Stomach smooth muscle (tissue), 2 donors: ENCODE results near the gene CMTM8.

Experiments used
- H3K27ac ChIP-seq: one replicate; pipeline ENCODE4 v1.7.0; 2013; ENCODE audit warnings: mild to moderate bottlenecking, low read length, inconsistent platforms
- H3K27me3 ChIP-seq, 2 donors: one replicate each; pipeline ENCODE4 v1.7.0; 2013; ENCODE audit warnings: low read length in 2 of 2; ENCODE audit not compliant: insufficient read depth in 2 of 2, control insufficient read depth in 1 of 2
- H3K36me3 ChIP-seq, 2 donors: one replicate each; pipeline ENCODE4 v1.7.0; 2013; ENCODE audit warnings: low read length in 2 of 2; ENCODE audit not compliant: control insufficient read depth in 2 of 2, insufficient read depth in 2 of 2
- H3K4me1 ChIP-seq: one replicate; pipeline ENCODE4 v1.7.0; 2013; ENCODE audit warnings: low read length; ENCODE audit not compliant: control insufficient read depth, insufficient read depth
- H3K4me3 ChIP-seq, 2 donors: one replicate each; pipeline ENCODE4 v1.7.0; 2013; ENCODE audit warnings: low read length in 2 of 2
- H3K9ac ChIP-seq, 2 donors: one replicate each; pipeline ENCODE4 v1.7.0; 2013; ENCODE audit warnings: low read length in 2 of 2, mild to moderate bottlenecking in 1 of 2
- H3K9me3 ChIP-seq, 2 donors: one replicate each; pipeline ENCODE4 v1.7.0; 2013; ENCODE audit warnings: low read length in 2 of 2; ENCODE audit not compliant: control insufficient read depth in 2 of 2
- donor health status: healthy.
- donor health status: Pancreatic carcinoma.

The CMTM8 gene

DNA sequence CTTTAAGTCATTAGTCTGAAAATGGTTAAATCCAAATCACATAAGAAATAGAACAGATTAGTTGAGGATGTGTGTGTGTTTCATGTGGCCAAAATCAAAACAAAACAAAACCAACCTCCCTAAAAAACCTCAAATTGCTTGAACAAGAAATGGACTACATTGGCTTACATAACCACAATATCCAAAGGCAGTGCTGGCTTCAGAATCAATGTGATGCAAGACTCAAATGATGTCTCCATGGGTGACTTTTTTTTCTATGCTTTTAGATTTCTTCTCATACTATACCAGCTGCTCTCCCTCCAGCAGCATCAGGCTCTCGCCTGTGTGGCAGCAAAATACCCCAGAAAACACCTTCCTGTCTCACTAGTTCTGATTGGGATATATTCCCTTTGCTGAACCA, 36.0 kb upstream of the CMTM8 start:
- no peaks in the 10 kb centered on the region for H3K9me3 ChIP-seq
- H3K4me1 ChIP-seq, result peaks cover 3% of the 10 kb centered on the region
- H3K9ac ChIP-seq, result no peak overlapping the region
- H3K4me3 ChIP-seq, result no peak overlapping the region
- H3K27ac ChIP-seq, result no peak overlapping the region
- H3K36me3 ChIP-seq, result no peaks in the 10 kb centered on the region
- H3K27me3 ChIP-seq, result no peaks in the 10 kb centered on the region

DNA sequence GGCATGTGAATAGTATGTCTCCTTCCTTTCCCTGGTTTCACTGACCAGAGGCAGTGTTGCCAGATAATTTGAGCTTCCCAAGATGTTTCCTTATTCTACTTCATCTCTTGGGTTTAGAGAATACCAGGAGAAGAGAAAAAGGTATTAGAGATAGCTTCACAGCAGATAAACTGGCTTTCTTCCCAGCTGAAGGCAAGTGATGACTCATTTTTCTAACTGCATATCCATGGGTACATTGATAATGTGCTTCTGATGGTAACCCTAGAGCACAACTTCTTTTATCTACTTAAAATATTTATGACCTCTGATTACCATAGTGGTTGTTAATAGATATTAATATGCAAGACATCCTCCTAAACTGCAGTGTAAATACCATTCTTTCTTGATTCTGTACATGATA, 34.6 kb upstream of the CMTM8 start:
- peaks cover 3% of the 10 kb centered on the region for H3K4me1 ChIP-seq
- no peak overlapping the region for H3K4me3 ChIP-seq
- no peaks in the 10 kb centered on the region for H3K36me3 ChIP-seq
- H3K9me3 ChIP-seq, result no peaks in the 10 kb centered on the region
- H3K27me3 ChIP-seq, result no peaks in the 10 kb centered on the region
- no peak overlapping the region for H3K27ac ChIP-seq
- no peak overlapping the region for H3K9ac ChIP-seq

DNA sequence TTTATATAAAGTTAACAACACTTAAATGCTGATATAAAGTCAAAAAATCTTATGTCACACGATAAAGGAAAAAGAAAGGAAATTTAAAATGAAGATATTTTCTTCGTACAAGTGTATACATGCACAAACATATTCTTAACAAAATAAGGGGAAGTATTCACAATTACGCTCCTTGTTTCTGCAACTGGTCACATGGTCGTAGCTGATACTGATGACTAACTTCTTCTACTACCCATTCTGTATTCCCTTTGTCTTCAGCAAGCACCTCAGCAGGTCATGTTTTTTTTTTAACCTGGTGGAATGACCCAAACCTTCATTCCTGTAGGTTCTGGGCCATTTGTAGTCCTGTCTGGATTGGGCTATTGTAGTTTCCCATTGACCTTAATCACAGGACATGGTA, 30.0 kb upstream of the CMTM8 start:
- Histone ChIP-seq H3K9ac (no peak overlapping the region), H3K9me3 (no peaks in the 10 kb centered on the region), H3K27ac (no peak overlapping the region), H3K4me3 (no peak overlapping the region), H3K27me3 (no peaks in the 10 kb centered on the region), H3K4me1 (no peaks in the 10 kb centered on the region), H3K36me3 (no peaks in the 10 kb centered on the region)

DNA sequence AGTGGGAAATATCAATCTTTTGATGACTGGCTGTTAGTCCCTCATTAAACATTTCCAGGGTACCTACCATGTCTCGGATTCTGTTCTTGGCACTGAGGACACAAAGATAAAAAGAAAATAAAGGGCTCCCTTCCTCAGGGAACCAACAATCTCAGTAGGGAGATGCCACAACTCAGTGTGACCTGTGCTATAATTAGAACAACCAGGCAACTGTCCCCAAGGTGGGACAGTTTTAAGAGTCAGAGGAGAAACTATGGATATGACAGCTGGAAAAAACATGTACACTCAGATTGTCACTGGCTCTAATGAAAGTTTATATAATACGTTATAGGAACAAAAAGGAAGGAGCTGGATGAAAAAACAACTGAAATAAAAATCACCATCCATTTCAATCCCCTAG, 23.3 kb upstream of the CMTM8 start:
- Histone ChIP-seq H3K9me3 (peaks cover 0 to 6% of the 10 kb centered on the region in 2 donors), H3K4me1 (no peaks in the 10 kb centered on the region), H3K9ac (no peak overlapping the region), H3K27ac (no peak overlapping the region), H3K36me3 (no peaks in the 10 kb centered on the region), H3K4me3 (no peak overlapping the region), H3K27me3 (no peaks in the 10 kb centered on the region)

DNA sequence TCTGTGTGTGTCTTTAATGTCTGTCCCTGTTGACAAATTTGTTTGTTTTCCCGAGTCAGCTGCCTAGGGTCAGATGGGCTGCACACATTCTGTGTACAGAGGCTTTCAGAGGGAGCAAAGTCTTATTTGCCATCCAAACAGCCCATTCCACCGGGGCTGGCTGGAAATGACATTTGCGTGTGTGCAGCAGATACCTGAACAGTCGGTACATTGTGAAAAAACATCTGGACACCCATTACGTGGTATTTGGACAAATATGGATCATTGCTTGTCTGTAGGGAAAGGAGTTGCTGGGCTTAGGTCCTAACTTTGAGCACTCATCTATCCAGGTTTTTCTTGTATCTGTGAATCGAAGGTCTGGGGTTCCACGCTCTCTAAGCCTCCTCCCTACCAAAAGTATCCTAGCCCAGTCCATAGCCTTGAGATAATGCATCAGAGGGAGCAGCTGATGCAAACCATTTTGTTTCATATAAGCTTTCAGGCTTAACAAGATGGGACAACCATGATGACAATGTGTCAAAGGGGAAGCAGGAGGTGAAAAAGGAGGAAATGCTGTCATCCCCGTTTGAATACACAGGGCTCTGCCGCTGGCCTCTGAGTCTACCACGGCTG, 22.2 kb upstream of the CMTM8 start:
- Histone ChIP-seq H3K9ac (no peak overlapping the region), H3K4me3 (no peak overlapping the region), H3K36me3 (no peaks in the 10 kb centered on the region), H3K4me1 (no peaks in the 10 kb centered on the region), H3K9me3 (peaks cover 0 to 6% of the 10 kb centered on the region in 2 donors), H3K27me3 (no peaks in the 10 kb centered on the region), H3K27ac (no peak overlapping the region)

DNA sequence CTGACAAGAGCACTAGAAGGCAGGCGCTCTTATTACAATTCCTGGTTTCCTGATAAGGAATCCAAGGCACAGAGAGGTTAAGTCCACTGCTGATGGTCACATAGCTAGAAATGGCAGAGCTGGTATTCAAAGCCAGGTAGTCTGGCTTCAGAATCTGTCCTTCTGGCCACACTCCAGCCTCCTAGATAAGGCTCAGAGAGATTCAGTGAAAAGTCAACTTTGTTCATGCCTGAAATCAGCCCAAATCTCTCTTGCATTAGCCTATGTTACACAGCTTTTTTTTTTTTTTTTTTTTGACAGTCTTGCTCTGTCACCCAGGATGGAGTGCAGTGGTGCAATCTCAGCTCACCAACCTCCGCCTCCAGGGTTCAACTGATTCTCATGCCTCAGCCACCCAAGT, 21.1 kb upstream of the CMTM8 start:
- no peak overlapping the region for H3K9ac ChIP-seq
- H3K4me1 ChIP-seq, result no peaks in the 10 kb centered on the region
- no peaks in the 10 kb centered on the region for H3K27me3 ChIP-seq
- no peak overlapping the region for H3K27ac ChIP-seq
- no peaks in the 10 kb centered on the region for H3K36me3 ChIP-seq
- H3K9me3 ChIP-seq, result peaks cover 0 to 6% of the 10 kb centered on the region in 2 donors
- H3K4me3 ChIP-seq, result no peak overlapping the region

DNA sequence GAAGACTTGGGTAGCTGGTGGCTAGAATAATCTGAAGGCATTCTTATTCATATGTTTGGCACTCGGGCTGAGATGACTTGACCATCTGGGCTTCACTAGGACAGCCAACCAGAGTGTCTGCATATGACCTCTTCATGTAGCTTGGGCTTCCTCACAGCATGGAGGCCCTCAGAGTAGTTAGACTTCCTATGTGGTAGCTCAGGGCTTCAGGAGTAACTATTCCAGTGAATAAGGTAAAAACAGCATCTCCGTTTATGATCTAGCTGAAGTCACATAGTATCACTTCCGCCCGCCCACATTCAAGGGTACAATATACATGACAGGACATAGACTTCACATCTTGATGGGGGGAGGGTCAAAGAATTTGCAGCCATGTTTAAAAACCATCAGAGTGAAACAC, 18.9 kb upstream of the CMTM8 start:
- Histone ChIP-seq H3K36me3 (no peaks in the 10 kb centered on the region), H3K27ac (no peak overlapping the region), H3K4me3 (no peak overlapping the region), H3K4me1 (no peaks in the 10 kb centered on the region), H3K9ac (no peak overlapping the region), H3K9me3 (peaks cover 0 to 6% of the 10 kb centered on the region in 2 donors), H3K27me3 (no peaks in the 10 kb centered on the region)

DNA sequence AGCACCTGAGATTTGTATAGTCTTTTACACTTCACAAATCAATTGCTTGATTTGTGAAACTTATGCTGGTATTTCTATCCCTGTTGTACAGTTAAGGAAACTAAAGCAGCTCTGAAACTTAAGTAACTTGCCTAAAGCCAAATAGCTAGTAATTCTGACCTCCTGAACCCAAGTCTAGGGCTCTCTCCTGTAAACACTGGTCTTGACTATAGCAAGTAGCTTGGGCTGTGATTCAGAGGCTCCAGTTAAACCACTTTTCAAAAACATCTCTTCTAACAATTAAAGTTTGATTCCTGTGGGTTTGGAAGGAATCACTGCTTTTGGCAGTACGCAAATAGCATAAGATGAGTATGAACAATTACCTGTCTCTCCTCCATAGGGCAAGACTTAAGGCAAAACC, 18.5 kb upstream of the CMTM8 start:
- Histone ChIP-seq H3K27me3 (no peaks in the 10 kb centered on the region), H3K9ac (no peak overlapping the region), H3K9me3 (peaks cover 0 to 6% of the 10 kb centered on the region in 2 donors), H3K36me3 (no peaks in the 10 kb centered on the region), H3K4me3 (no peak overlapping the region), H3K27ac (no peak overlapping the region), H3K4me1 (no peaks in the 10 kb centered on the region)

DNA sequence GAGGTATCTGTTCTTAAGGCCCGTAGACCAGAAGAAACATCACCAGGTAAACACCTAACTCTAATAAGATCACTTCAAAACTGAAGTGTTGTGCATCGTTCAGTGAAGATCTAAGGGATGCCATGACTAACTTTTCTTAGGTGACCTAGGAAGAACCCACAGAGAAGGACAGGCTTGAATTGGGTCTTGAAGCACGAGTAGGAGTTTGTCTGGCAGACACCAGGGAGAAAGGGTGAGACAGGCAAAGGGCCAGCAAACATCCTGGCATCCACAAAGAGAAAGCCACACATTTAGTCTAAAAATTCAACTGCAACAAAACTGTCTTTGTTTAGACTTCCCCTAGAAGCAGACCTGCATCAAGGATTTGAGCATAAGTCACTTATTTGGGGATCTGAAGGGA, 15.5 kb upstream of the CMTM8 start:
- peaks cover 0 to 6% of the 10 kb centered on the region in 2 donors for H3K9me3 ChIP-seq
- no peak overlapping the region for H3K9ac ChIP-seq
- H3K36me3 ChIP-seq, result no peaks in the 10 kb centered on the region
- H3K4me3 ChIP-seq, result no peak overlapping the region
- no peaks in the 10 kb centered on the region for H3K4me1 ChIP-seq
- H3K27me3 ChIP-seq, result no peaks in the 10 kb centered on the region
- no peak overlapping the region for H3K27ac ChIP-seq

DNA sequence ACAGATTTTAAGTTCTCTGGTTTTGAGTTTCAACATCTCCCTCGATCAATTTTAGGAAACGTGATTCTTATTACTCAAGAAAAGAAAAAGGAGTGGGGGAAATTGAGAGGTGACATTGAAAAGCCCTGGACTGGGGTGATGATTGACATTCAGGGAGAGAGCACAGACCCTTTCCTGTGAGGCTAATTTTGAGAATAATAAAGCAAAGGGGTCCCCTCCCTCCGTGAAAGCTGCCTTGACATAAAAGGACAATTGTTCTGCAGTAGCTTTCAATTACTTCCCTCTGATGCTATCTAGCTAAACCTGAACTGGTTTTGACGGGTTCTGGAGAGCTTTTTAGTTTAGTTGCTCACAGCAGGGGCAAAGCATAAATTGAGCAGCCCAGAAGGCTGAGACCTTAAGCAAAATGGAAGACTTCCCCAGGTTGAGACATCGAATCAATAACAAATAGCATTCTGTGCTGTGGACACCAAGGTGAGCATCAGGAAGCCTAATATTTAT, 14.4 kb upstream of the CMTM8 start:
- Histone ChIP-seq H3K4me3 (no peak overlapping the region), H3K36me3 (no peaks in the 10 kb centered on the region), H3K9ac (no peak overlapping the region), H3K4me1 (no peaks in the 10 kb centered on the region), H3K27ac (no peak overlapping the region), H3K27me3 (no peaks in the 10 kb centered on the region), H3K9me3 (peaks cover 0 to 6% of the 10 kb centered on the region in 2 donors)

DNA sequence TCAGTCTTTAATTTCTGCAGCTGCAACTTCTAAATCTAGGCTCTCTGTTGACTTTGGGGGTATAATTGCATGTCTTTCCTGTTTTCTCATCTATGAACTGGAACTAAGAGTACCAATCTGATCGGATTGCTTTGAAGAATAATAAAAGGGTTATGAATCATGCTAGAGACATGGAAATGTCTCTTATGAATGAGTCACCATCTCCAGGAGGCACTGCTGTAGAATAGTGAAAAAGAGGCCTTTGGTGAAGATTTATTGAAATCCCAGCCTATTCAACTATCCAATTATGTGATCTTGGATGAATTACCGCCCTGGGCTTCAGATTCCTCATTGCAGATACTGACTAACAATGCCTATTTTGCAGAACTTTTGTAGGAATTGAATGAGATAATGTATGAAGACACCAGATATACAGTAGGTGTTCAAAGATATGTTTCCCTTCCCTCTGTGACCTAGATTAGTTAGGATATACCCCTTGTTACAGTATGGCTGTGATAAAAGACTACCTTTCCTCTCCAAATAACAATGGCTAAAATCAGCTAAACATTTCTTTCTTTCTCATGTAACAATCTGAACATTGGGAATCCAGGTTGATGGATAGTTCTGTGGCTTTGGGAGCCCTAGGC, 11.5 kb upstream of the CMTM8 start:
- H3K27ac ChIP-seq, result no peak overlapping the region
- H3K4me3 ChIP-seq, result no peak overlapping the region
- H3K36me3 ChIP-seq, result no peaks in the 10 kb centered on the region
- no peaks in the 10 kb centered on the region for H3K27me3 ChIP-seq
- no peaks in the 10 kb centered on the region for H3K9me3 ChIP-seq
- no peak overlapping the region for H3K9ac ChIP-seq
- no peaks in the 10 kb centered on the region for H3K4me1 ChIP-seq
